ENCODE measurements around the gene CD300LD. TPM values are rescaled to one million over a fixed set of nuclear protein-coding genes. Genes with fewer than 3 reads are reported as not detected.

The CD300LD gene
- total and polyA plus RNA-seq, 2 experiments from 2014 or later, result not detected

- H3K4me3 Mint-ChIP-seq, result no peak overlapping the region; the same call in 2 of the 3 replicates
- H3F3A ChIP-seq (replicated peaks; ENCODE audit: low read depth), result no peaks in the 10 kb centered on the region
- no peaks in the 10 kb centered on the region for H3K36me3 ChIP-seq (ENCODE audit: insufficient read depth)
- H3K4me1 ChIP-seq (ENCODE audit: insufficient read depth), result no peaks in the 10 kb centered on the region
- ATAC-seq, result no peak
- TF ChIP-seq POLR2AphosphoS5 (IDR thresholded peaks at IDR 0.05; ENCODE audit: low read depth), result no peak
- no peak for TF ChIP-seq EZH2phosphoT487 (IDR thresholded peaks at IDR 0.05; ENCODE audit: unreplicated experiment)
- no peak for TF ChIP-seq CREB1 (CRISPR knock-in tag; IDR thresholded peaks at IDR 0.05; ENCODE audit: low read depth)
- TF ChIP-seq CTCF (conservative IDR thresholded peaks at IDR 0.05; ENCODE audit: low read depth in 2 of 2), result no peak
- no peak for TF ChIP-seq NANOG (IDR thresholded peaks at IDR 0.05; ENCODE audit: borderline replicate concordance)
- no peak for TF ChIP-seq ZNF331 (CRISPR knock-in tag; IDR thresholded peaks at IDR 0.05; ENCODE audit: low read depth)
- TF ChIP-seq STAT1 (IDR thresholded peaks at IDR 0.05; ENCODE audit: unreplicated experiment), result no peak
- no peak for TF ChIP-seq REST (IDR thresholded peaks at IDR 0.05; ENCODE audit: unreplicated experiment)
- no peak for TF ChIP-seq JUNB (IDR thresholded peaks at IDR 0.05; ENCODE audit: unreplicated experiment)
- no peak for TF ChIP-seq ETS1 (IDR thresholded peaks at IDR 0.05)
- TF ChIP-seq EZH2 (IDR thresholded peaks at IDR 0.05; ENCODE audit: low read depth, unreplicated experiment), result no peak
- no peak for TF ChIP-seq ZNF114 (CRISPR knock-in tag; IDR thresholded peaks at IDR 0.05)
- no peak for TF ChIP-seq ZNF462 (CRISPR knock-in tag; IDR thresholded peaks at IDR 0.05)
- H3K27ac Mint-ChIP-seq, result no peak overlapping the region; the same call in 1 of the 2 replicates
- H3K79me2 ChIP-seq (replicated peaks; ENCODE audit: insufficient read depth), result no peaks in the 10 kb centered on the region
- no peaks in the 10 kb centered on the region for H3K9me2 ChIP-seq (ENCODE audit: insufficient read depth)
- no peak overlapping the region for H2AFZ ChIP-seq
- H3K9me3 Mint-ChIP-seq, result no peaks in the 10 kb centered on the region
- H3K4me2 ChIP-seq, result no peak overlapping the region
- H3K27me3 ChIP-seq (ENCODE audit: insufficient read depth), result no peaks in the 10 kb centered on the region
- H3K4me3 ChIP-seq, result no peak overlapping the region
- H3K27ac ChIP-seq (ENCODE audit: low read depth), result no peak overlapping the region
- peaks cover 11% of the 10 kb centered on the region for H3K27me3 Mint-ChIP-seq (ENCODE audit: insufficient read depth, low read depth, poor library complexity)
- H3K36me3 Mint-ChIP-seq (ENCODE audit: low read depth), result no peaks in the 10 kb centered on the region
- no peak for DNase-seq (ENCODE audit: low spot score)
- peaks cover 5% of the 10 kb centered on the region; the same call in 1 of the 3 replicates for H3K4me1 Mint-ChIP-seq
- H4K20me1 ChIP-seq (replicated peaks; ENCODE audit: insufficient read depth), result no peaks in the 10 kb centered on the region
Observed at GRCh38 chr17:74547736-74548135, 44.3 kb downstream of the CD300LD start.

Measured in GM23338 (cell line).